Parathyroid adenoma (tissue), 2 donors: Measurements from ENCODE around the gene CRACDL.

Source experiments
- H2AFZ ChIP-seq: fragments of 300-600 bp; sonication (generic); one replicate; pipeline ENCODE4 v1.7.0; 2017; ENCODE audit warnings: antibody characterized with exemption, mild to moderate bottlenecking
- H3K27ac ChIP-seq: fragments of 300-600 bp; sonication (generic); one replicate; pipeline ENCODE4 v1.7.0; 2017
- H3K27me3 ChIP-seq: fragments of 300-600 bp; sonication (generic); one replicate; pipeline ENCODE4 v1.7.0; 2017; ENCODE audit warnings: low read length; ENCODE audit not compliant: control insufficient read depth, insufficient read depth
- H3K36me3 ChIP-seq: fragments of 300-600 bp; sonication (generic); one replicate; pipeline ENCODE4 v1.7.0; 2017; ENCODE audit warnings: low read length; ENCODE audit not compliant: control insufficient read depth, insufficient read depth
- H3K4me1 ChIP-seq: fragments of 300-600 bp; sonication (generic); one replicate; pipeline ENCODE4 v1.7.0; 2017; ENCODE audit warnings: control low read depth
- H3K4me2 ChIP-seq: fragments of 300-600 bp; sonication (generic); one replicate; pipeline ENCODE4 v1.7.0; 2017; ENCODE audit warnings: low read length
- H3K4me3 ChIP-seq: fragments of 300-600 bp; sonication (generic); one replicate; pipeline ENCODE4 v1.7.0; 2017; ENCODE audit warnings: low read depth, low read length
- H3K79me2 ChIP-seq: fragments of 300-600 bp; sonication (generic); one replicate; pipeline ENCODE4 v1.7.0; 2017; ENCODE audit warnings: control low read depth
- H3K9ac ChIP-seq: fragments of 300-600 bp; sonication (generic); one replicate; pipeline ENCODE4 v1.7.0; 2017; ENCODE audit warnings: mild to moderate bottlenecking
- H3K9me3 ChIP-seq: fragments of 300-600 bp; sonication (generic); one replicate; pipeline ENCODE4 v1.7.0; 2017; ENCODE audit warnings: low read length; ENCODE audit not compliant: control insufficient read depth
- CTCF ChIP-seq: fragments of 300-600 bp; sonication (generic); IDR thresholded peaks from one replicate; pipeline ENCODE4 v1.7.0; 2017; ENCODE audit warnings: antibody characterized with exemption, mild to moderate bottlenecking
- donor health status: primary hyperparathyroidism.

The CRACDL gene

GRCh38 chr2:98859323-98859722 is 76.7 kb downstream of the CRACDL start:
- Histone ChIP-seq H3K36me3 (no peaks in the 10 kb centered on the region), H3K27ac (no peak overlapping the region), H3K4me2 (no peak overlapping the region), H3K4me3 (no peak overlapping the region), H3K9ac (no peak overlapping the region), H3K79me2 (no peaks in the 10 kb centered on the region), H3K9me3 (no peaks in the 10 kb centered on the region), H2AFZ (no peak overlapping the region), H3K4me1 (no peaks in the 10 kb centered on the region), H3K27me3 (no peaks in the 10 kb centered on the region)
- TF ChIP-seq CTCF: no peak

GRCh38 chr2:98857001-98857400 is 79.0 kb downstream of the CRACDL start:
- Histone ChIP-seq H3K4me2 (no peak overlapping the region), H3K4me3 (no peak overlapping the region), H3K27ac (no peak overlapping the region), H3K9me3 (no peaks in the 10 kb centered on the region), H3K36me3 (no peaks in the 10 kb centered on the region), H2AFZ (no peak overlapping the region), H3K27me3 (no peaks in the 10 kb centered on the region), H3K79me2 (no peaks in the 10 kb centered on the region), H3K4me1 (no peaks in the 10 kb centered on the region), H3K9ac (no peak overlapping the region)
- no peak for TF ChIP-seq CTCF

- TF ChIP-seq CTCF: no peak
- Histone ChIP-seq H3K27me3 (no peaks in the 10 kb centered on the region), H3K79me2 (no peaks in the 10 kb centered on the region), H3K36me3 (no peaks in the 10 kb centered on the region), H3K9me3 (no peaks in the 10 kb centered on the region), H3K4me2 (no peak overlapping the region), H3K9ac (no peak overlapping the region), H2AFZ (no peak overlapping the region), H3K27ac (no peak overlapping the region), H3K4me3 (no peak overlapping the region), H3K4me1 (no peaks in the 10 kb centered on the region)
Observed at GRCh38 chr2:98854682-98855081, 81.3 kb downstream of the CRACDL start.

- H3K4me3 ChIP-seq: no peak overlapping the region
- no peak overlapping the region for H3K9ac ChIP-seq
- H3K4me2 ChIP-seq: no peak overlapping the region
- H3K4me1 ChIP-seq: no peaks in the 10 kb centered on the region
- no peak overlapping the region for H3K27ac ChIP-seq
- no peaks in the 10 kb centered on the region for H3K79me2 ChIP-seq
- no peaks in the 10 kb centered on the region for H3K36me3 ChIP-seq
- no peak for TF ChIP-seq CTCF
- no peaks in the 10 kb centered on the region for H3K9me3 ChIP-seq
- H3K27me3 ChIP-seq: no peaks in the 10 kb centered on the region
- H2AFZ ChIP-seq: no peak overlapping the region
Observed at GRCh38 chr2:98852932-98853331, 83.1 kb downstream of the CRACDL start.

GRCh38 chr2:98850074-98850473 is 86.0 kb downstream of the CRACDL start:
- no peak overlapping the region for H3K4me2 ChIP-seq
- H3K27ac ChIP-seq: no peak overlapping the region
- H3K4me3 ChIP-seq: no peak overlapping the region
- no peaks in the 10 kb centered on the region for H3K27me3 ChIP-seq
- no peaks in the 10 kb centered on the region for H3K9me3 ChIP-seq
- H2AFZ ChIP-seq: no peak overlapping the region
- no peak overlapping the region for H3K9ac ChIP-seq
- H3K79me2 ChIP-seq: no peaks in the 10 kb centered on the region
- TF ChIP-seq CTCF: no peak
- no peaks in the 10 kb centered on the region for H3K4me1 ChIP-seq
- no peaks in the 10 kb centered on the region for H3K36me3 ChIP-seq
